PC-3 (cell line): ENCODE measurements around the gene ZMAT3. TPM values are rescaled to one million over a fixed set of nuclear protein-coding genes. Genes with fewer than 3 reads are reported as not detected.

Experiments used
- ATAC-seq: fragments of 200-7000 bp; cut with Tn5 transposase; 2 replicates; pipeline ENCODE4 v1.9.1; 2020; ENCODE audit warnings: mild to moderate bottlenecking, moderate library complexity
- BruUV-seq: library from RNA; stranded (reverse); fragments of 400-500 nt; replicated peaks from 2 replicates; lab custom pipeline; 2021; lab: Mats Ljungman, UMichigan
- CTCF ChIA-PET: fragments of 300-600 bp; sonication (Branson Sonifier 250); formaldehyde crosslinking; loops from one replicate; lab custom pipeline; 2022; ENCODE audit warnings: antibody characterized with exemption; lab: Charles Lee
- POLR2A ChIA-PET: fragments of 300-600 bp; sonication (Branson Sonifier 250); formaldehyde crosslinking; loops from one replicate; lab custom pipeline; 2022; ENCODE audit warnings: antibody characterized with exemption; ENCODE audit not compliant: unreplicated experiment; lab: Charles Lee
- DNase-seq: peaks from one replicate; pipeline ENCODE4 v3.0.0-alpha.2; 2015
- H2AFZ ChIP-seq: fragments of 300-600 bp; sonication (generic); 2 replicates; pipeline ENCODE4 v1.6.0; 2016; ENCODE audit warnings: antibody characterized with exemption, low read length
- H3F3A ChIP-seq: fragments of 300-600 bp; sonication (generic); one replicate; pipeline ENCODE4 v1.6.0; 2017; ENCODE audit warnings: antibody characterized with exemption, low read length, control low read depth, mild to moderate bottlenecking; ENCODE audit not compliant: unreplicated experiment
- H3K27ac ChIP-seq: fragments of 300-600 bp; sonication (generic); 2 replicates; pipeline ENCODE4 v1.5.1; 2016; ENCODE audit warnings: mild to moderate bottlenecking, low read length
- H3K27me3 ChIP-seq: fragments of 300-600 bp; sonication (generic); 2 replicates; pipeline ENCODE4 v1.6.1; 2016; ENCODE audit warnings: low read length, mixed read lengths
- H3K36me3 ChIP-seq: fragments of 300-600 bp; sonication (generic); 2 replicates; pipeline ENCODE4 v1.6.1; 2016; ENCODE audit warnings: low read depth, mixed run types, low read length, mixed read lengths
- H3K4me1 ChIP-seq: fragments of 300-600 bp; sonication (generic); 2 replicates; pipeline ENCODE4 v1.5.1; 2016; ENCODE audit warnings: low read length; ENCODE audit not compliant: insufficient read depth
- H3K4me2 ChIP-seq: fragments of 300-600 bp; sonication (generic); 2 replicates; pipeline ENCODE4 v1.6.0; 2016; ENCODE audit warnings: low read length
- H3K4me3 ChIP-seq: fragments of 300-600 bp; sonication (generic); 2 replicates; pipeline ENCODE4 v1.5.1; 2016; ENCODE audit warnings: mild to moderate bottlenecking, low read length, mixed read lengths
- H3K79me2 ChIP-seq: fragments of 300-600 bp; sonication (generic); 2 replicates; pipeline ENCODE4 v1.6.1; 2017; ENCODE audit warnings: low read length, mixed read lengths
- H3K9ac ChIP-seq: fragments of 300-600 bp; sonication (generic); 2 replicates; pipeline ENCODE4 v1.6.0; 2016; ENCODE audit warnings: mild to moderate bottlenecking, low read length
- H3K9me2 ChIP-seq: fragments of 300-600 bp; sonication (generic); replicated peaks from 2 replicates; pipeline ENCODE4 v1.6.1; 2016; ENCODE audit warnings: mixed run types, low read length, mixed read lengths
- H3K9me3 ChIP-seq: fragments of 300-600 bp; sonication (generic); 2 replicates; pipeline ENCODE4 v1.6.1; 2016; ENCODE audit warnings: low read length, mixed read lengths
- H4K20me1 ChIP-seq: fragments of 300-600 bp; sonication (generic); 2 replicates; pipeline ENCODE4 v1.6.1; 2016; ENCODE audit warnings: low read length, mixed read lengths
- CTCF ChIP-seq: fragments of 300-600 bp; sonication (generic); conservative IDR thresholded peaks from 2 replicates; pipeline ENCODE4 v1.5.1; 2017; ENCODE audit warnings: antibody characterized with exemption, low read depth, mild to moderate bottlenecking, low read length
- EZH2 ChIP-seq: fragments of 300-600 bp; sonication (generic); IDR thresholded peaks from one replicate; pipeline ENCODE4 v1.6.1; 2017; ENCODE audit warnings: antibody characterized with exemption, mild to moderate bottlenecking, low read length; ENCODE audit not compliant: unreplicated experiment
- EZH2phosphoT487 ChIP-seq: fragments of 300-600 bp; sonication (generic); IDR thresholded peaks from 2 replicates; pipeline ENCODE4 v1.6.1; 2018; ENCODE audit warnings: mild to moderate bottlenecking, antibody characterized with exemption, low read length, borderline replicate concordance
- intact Hi-C: fragments of 100-400 bp; cut with micrococcal nuclease; formaldehyde crosslinking; loops from 2 replicates; pipeline ENCODE4 v1.9.0; 2023
- total RNA-seq: library from RNA; depleted of rRNA; stranded (reverse); fragments of >200 nt; gene quantifications from 2 replicates; pipeline ENCODE4 v1.2.3, GENCODE V29; 2014; rRNA removed

Gene ZMAT3
- total RNA-seq, 1 experiment from 2014 or later, result 2.0 TPM

GRCh38 chr3:178971614-178972013 is 100.0 kb downstream of the ZMAT3 start:
- no peak for TF ChIP-seq CTCF
- no peak for TF ChIP-seq EZH2
- TF ChIP-seq EZH2phosphoT487, result no peak
- Histone ChIP-seq H3K4me2 (no peak overlapping the region), H3K27me3 (no peaks in the 10 kb centered on the region), H2AFZ (no peak overlapping the region), H3F3A (no peaks in the 10 kb centered on the region), H3K4me1 (peaks cover 5% of the 10 kb centered on the region; the same call in 1 of the 2 replicates), H3K36me3 (no peaks in the 10 kb centered on the region), H3K4me3 (no peak overlapping the region), H3K27ac (no peak overlapping the region), H3K9me2 (no peaks in the 10 kb centered on the region), H3K9me3 (no peaks in the 10 kb centered on the region), H4K20me1 (no peaks in the 10 kb centered on the region), H3K79me2 (no peaks in the 10 kb centered on the region), H3K9ac (no peak overlapping the region)
- peak; percentile 66 for DNase-seq
- CTCF ChIA-PET, result no interaction called here
- BruUV-seq, result no TSS peak
- intact Hi-C loops, result no loop called here
- peak; percentile 78 for ATAC-seq
- POLR2A ChIA-PET, result no interaction called here

DNA sequence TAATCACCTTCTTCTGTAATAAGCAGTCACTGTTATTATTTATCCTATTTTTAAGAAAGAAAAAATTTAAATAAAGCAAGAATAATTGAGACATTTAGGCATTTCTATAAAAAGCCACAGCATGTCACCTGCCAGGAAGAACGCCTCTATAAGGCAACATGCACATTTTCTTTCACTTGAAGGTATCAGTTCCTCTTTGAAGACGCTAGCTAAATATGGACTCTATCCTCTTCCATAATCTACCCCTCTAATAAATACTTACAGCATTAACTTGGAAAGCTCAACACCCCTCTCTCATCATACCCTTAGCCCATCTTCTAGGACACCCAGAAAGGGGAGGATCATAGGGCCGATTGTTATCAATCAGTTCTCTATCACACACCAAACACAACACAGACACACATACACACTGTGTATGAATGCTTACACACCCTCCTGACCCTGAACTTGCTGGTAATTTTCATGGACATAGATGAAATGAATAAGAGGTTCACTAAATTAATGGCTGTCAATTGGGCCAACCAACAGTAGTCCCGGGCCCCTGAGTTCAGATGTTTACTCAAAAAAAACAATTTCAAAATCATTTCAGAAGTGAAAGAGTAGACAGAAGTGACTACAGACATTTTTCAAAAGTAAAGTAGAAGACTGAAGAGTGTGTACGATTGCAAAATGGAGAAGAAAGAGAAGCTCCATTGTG is 102.5 kb downstream of the ZMAT3 start:
- Histone ChIP-seq H4K20me1 (no peaks in the 10 kb centered on the region), H3K9me2 (no peaks in the 10 kb centered on the region), H3F3A (no peaks in the 10 kb centered on the region), H3K36me3 (no peaks in the 10 kb centered on the region), H3K27me3 (peaks cover under 1% of the 10 kb centered on the region; the same call in 1 of the 2 replicates), H3K9ac (no peak overlapping the region), H2AFZ (no peak overlapping the region), H3K4me1 (peaks cover 5% of the 10 kb centered on the region; the same call in 1 of the 2 replicates), H3K4me3 (no peak overlapping the region), H3K27ac (no peak overlapping the region), H3K9me3 (no peaks in the 10 kb centered on the region), H3K79me2 (no peaks in the 10 kb centered on the region), H3K4me2 (no peak overlapping the region)
- no TSS peak for BruUV-seq
- intact Hi-C loops, result loop anchor here (5.0 to 10.0 kb wide), 2 partner anchors 434 to 593 kb away; partner anchors contain the start of genes ACTL6A and KCNMB2
- POLR2A ChIA-PET, result no interaction called here
- TF ChIP-seq EZH2 (no peak), CTCF (no peak), EZH2phosphoT487 (no peak)
- DNase-seq, result no peak
- ATAC-seq, result no peak
- CTCF ChIA-PET, result no interaction called here

Other genes with a start within 250 kb of the ZMAT3 start
- gene PIK3CA, start 76.5 kb upstream of the ZMAT3 start, total RNA-seq, result 13.4 and 20.5 TPM in 2 replicates
- gene KCNMB3, start 179.3 kb upstream of the ZMAT3 start, total RNA-seq, result 1.2 and 2.3 TPM in 2 replicates